ENCODE measurements around the gene SELENOF. TPM values are rescaled to one million over a fixed set of nuclear protein-coding genes. Genes with fewer than 3 reads are reported as not detected.

The SELENOF gene
- total and polyA plus RNA-seq, 2 of the 4 experiments (the other 2 are of a cell fraction): 60.0 to 153 TPM

- ATAC-seq (ENCODE audit: low read depth): no peak
- no peak overlapping the region for H4K91ac ChIP-seq (ENCODE audit: insufficient read depth, low read depth, low read length)
- H2BK5ac ChIP-seq (ENCODE audit: low read depth, low read length, poor library complexity, severe bottlenecking): no peak overlapping the region
- H3K56ac ChIP-seq (ENCODE audit: extremely low read depth, insufficient read depth, low read length): no peak overlapping the region
- dilution Hi-C loops (cut with HindIII; ENCODE audit: low sequenced_read_pairs, unreplicated experiment): no loop called here
- no peak overlapping the region for H2BK120ac ChIP-seq (ENCODE audit: low read depth, low read length)
- POLR2A ChIA-PET (ENCODE audit: unreplicated experiment): no interaction called here
- H2AK9ac ChIP-seq (replicated peaks; ENCODE audit: low read depth, low read length, poor library complexity): no peak overlapping the region
- no peak overlapping the region for H2BK15ac ChIP-seq (ENCODE audit: low read depth, low read length)
- no peaks in the 10 kb centered on the region for H4K20me1 ChIP-seq (ENCODE audit: insufficient read depth, low read length)
- no peak overlapping the region for H3K4ac ChIP-seq (ENCODE audit: low read depth, low read length)
- H3K4me3 ChIP-seq (ENCODE audit: insufficient read depth, low read depth, low read length): no peak overlapping the region
- no peak overlapping the region for H3K27ac ChIP-seq (ENCODE audit: insufficient read depth, low read length)
- H3K36me3 ChIP-seq (ENCODE audit: control insufficient read depth, insufficient read depth, low read length): no peaks in the 10 kb centered on the region
- H3K79me1 ChIP-seq (ENCODE audit: low read depth in 1 of 2, low read length in 2 of 2): peaks cover 0 to 10% of the 10 kb centered on the region in 2 experiments; a peak in 2 of 4 replicates
- H2AK5ac ChIP-seq (ENCODE audit: low read depth, low read length): no peak overlapping the region
- no peak overlapping the region for H3K9ac ChIP-seq (ENCODE audit: low read depth, low read length)
- H3K18ac ChIP-seq (ENCODE audit: low read depth, low read length): no peak overlapping the region
- no peak overlapping the region for H3K23ac ChIP-seq (ENCODE audit: low read depth, low read length)
- H4K8ac ChIP-seq (ENCODE audit: low read depth in 2 of 2, low read length in 2 of 2): no peak overlapping the region
- CTCF ChIA-PET: no interaction called here
- TF ChIP-seq RAD21 (IDR thresholded peaks at IDR 0.05; ENCODE audit: low read length): no peak
- TF ChIP-seq CTCF (conservative IDR thresholded peaks at IDR 0.05; ENCODE audit: low read depth, low read length): no peak
- no peak for TF ChIP-seq NFE2L2 (IDR thresholded peaks at IDR 0.05; ENCODE audit: low read depth, low read length)
- TF ChIP-seq POLR2A (IDR thresholded peaks at IDR 0.05; ENCODE audit: low read depth, low read length): no peak
- TF ChIP-seq MAFK (IDR thresholded peaks at IDR 0.05; ENCODE audit: low read depth, low read length): no peak
- TF ChIP-seq RFX5 (IDR thresholded peaks at IDR 0.05; ENCODE audit: low read depth, low read length): no peak
- TF ChIP-seq BHLHE40 (IDR thresholded peaks at IDR 0.05; ENCODE audit: low read depth, low read length): no peak
- no peak for TF ChIP-seq FOS (IDR thresholded peaks at IDR 0.05; ENCODE audit: low read depth, low read length)
- TF ChIP-seq ELK1 (IDR thresholded peaks at IDR 0.05; ENCODE audit: borderline replicate concordance, low read depth, low read length): no peak
- TF ChIP-seq SMC3 (IDR thresholded peaks at IDR 0.05; ENCODE audit: low read depth, low read length): no peak
- TF ChIP-seq CHD1 (IDR thresholded peaks at IDR 0.05; ENCODE audit: low read depth, low read length): no peak
- TF ChIP-seq MXI1 (IDR thresholded peaks at IDR 0.05; ENCODE audit: borderline replicate concordance, low read depth, low read length): no peak
- TF ChIP-seq RCOR1 (IDR thresholded peaks at IDR 0.05; ENCODE audit: insufficient replicate concordance, low read length): no peak
- no CpG with 5 or more reads among the region's 1 CpG for WGBS, 2 experiments (ENCODE audit: extremely low coverage in 2 of 2, insufficient read length in 1 of 2)
- H3K4me2 ChIP-seq (ENCODE audit: low read depth, low read length): no peak overlapping the region
- H3K4me1 ChIP-seq (ENCODE audit: control insufficient read depth, insufficient read depth, low read length): no peaks in the 10 kb centered on the region
- no TSS peak for BruUV-seq (replicated peaks)
- no peaks in the 10 kb centered on the region for H3K9me1 ChIP-seq (ENCODE audit: insufficient read depth, low read length)
- no peak overlapping the region for H3K14ac ChIP-seq (replicated peaks; ENCODE audit: low read depth, low read length)
- H2BK20ac ChIP-seq (ENCODE audit: low read depth, low read length): no peak overlapping the region
- no peak for DNase-seq
- intact Hi-C loops (cut with micrococcal nuclease): no loop called here
- no peak overlapping the region for H2AFZ ChIP-seq (replicated peaks; ENCODE audit: low read length, poor library complexity)
- no peaks in the 10 kb centered on the region for H3K9me3 ChIP-seq (ENCODE audit: control insufficient read depth, insufficient read depth, low read length)
- no peak overlapping the region for H4K5ac ChIP-seq (ENCODE audit: low read depth, low read length)
- in situ Hi-C loops (cut with MboI; ENCODE audit: low sequenced_read_pairs): no loop called here
- no peaks in the 10 kb centered on the region for H3K27me3 ChIP-seq (ENCODE audit: control insufficient read depth, insufficient read depth, low read length)
Measured at GRCh38 chr1:86860424-86860823, 53.5 kb downstream of the SELENOF start.

Data from IMR-90 (cell line).